Measurements from ENCODE around the gene TASOR.

The TASOR gene

DNA sequence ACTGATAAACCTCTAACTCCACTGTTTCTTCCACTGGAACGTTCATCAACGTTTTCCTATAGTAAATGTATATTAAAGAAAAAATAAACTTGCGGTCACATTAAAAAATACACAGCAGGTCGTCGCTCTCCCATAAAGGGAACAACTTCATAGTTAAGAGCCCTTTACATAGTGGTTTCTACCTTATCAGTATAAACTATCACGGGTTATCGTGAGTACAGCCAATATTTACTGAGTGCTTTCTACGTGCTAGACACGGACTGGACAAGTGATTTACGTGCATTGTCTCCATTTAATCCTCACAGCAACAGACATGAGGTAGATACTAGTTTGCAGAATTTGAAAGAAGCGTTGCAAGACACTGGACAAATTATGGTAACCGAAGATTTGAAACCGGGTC lies 964 bp upstream of the TASOR start:
- DNase-seq = no peak

DNA sequence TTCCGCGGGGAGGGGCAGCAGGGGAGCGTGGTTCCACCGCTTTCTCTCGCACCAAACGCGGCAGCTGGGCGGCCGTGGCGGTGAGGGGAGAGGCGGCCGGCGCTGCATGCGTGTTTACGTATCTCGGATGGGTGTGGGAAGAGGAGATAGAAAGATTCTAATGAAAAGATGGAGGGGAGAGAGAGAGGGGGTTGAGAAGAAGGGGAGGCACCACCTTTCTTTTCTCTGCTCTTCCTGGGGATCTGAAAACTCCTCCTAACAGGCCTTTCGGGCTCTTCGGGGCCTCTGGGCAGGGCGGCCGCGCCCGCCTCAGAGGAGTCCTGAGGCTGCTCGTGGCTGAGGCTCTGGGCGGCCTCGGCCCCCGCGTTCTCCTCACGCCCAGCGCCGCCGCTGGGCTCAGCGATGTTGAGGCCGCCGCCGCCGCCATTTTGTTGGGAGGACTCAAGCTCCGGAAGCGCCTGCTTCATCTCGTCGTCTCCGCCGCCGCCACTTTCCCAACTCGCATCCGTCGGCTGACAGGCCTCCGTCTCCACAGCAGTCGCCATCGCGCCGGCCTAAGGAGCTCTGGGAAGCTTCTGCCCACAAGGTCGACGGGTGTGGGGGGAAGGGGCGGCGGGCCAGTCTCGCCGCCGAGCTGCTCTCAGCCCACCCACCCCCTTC lies 473 bp downstream of the TASOR start:
- DNase-seq = no peak

DNA sequence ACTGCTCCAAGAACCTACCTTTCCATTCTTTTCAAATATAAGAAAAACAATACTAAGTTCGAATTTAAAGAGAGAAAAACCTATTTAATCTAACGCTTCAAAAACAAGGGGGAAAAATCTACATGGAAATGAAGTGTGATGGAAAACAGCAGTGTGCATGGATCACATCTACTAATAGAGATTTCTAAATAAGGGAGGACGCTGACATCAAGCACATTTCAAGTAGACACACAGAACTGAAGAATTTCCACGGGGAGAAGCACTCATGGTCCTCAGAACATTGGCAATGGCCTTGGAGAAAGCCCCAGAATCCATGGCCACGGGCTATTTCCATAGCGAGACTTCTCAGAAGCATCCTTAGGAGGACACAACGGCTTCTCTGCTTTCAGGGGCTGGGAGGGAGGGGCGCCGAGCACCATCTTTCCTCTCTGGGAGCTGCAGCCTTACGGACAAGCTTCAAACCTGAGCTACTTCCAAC lies 1.0 kb downstream of the TASOR start:
- DNase-seq = no peak

GRCh38 chr3:56680054-56680580 lies 2.9 kb downstream of the TASOR start:
- DNase-seq = no peak

GRCh38 chr3:56677286-56677685 lies 5.8 kb downstream of the TASOR start:
- DNase-seq = no peak

DNA sequence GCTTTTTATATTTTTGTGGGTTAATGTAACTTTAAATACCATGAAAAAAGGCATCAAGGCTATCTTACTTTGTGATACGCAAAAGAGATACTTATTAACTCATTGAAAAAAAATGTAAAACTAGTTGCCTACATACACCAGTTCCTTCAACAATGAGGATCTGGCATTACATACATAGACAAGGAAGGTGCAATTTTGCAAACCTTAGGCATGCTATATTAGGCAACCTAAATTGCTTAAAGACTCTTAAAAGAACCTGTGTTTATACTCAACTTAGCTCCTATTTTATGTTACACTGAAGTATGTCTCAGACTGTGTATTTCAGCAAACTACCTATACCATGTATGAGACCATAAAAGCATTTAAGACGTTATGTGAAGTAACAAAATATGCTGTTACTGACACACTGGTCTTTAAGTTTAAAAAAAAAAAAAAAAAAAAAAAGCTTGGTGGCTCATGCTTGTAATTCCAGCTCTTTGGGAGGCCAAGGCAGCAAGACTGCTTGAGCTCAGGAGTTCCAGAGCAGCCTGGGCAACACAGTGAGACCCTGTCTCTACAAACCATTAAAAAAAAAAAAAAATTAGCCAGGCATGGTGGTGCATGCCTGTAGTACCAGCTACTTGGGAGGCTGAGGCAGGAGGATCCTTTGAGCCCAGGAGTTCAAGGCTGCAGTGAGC lies 9.1 kb downstream of the TASOR start:
- no peak for DNase-seq

- no peak for DNase-seq
Measured at GRCh38 chr3:56667973-56668579, 15.0 kb downstream of the TASOR start.

- no peak for DNase-seq
Measured at GRCh38 chr3:56664823-56665222, 18.2 kb downstream of the TASOR start.

- no peak for DNase-seq
Measured at GRCh38 chr3:56655709-56656108, 27.4 kb downstream of the TASOR start.

- no peak for DNase-seq
Measured at GRCh38 chr3:56654460-56654859, 28.6 kb downstream of the TASOR start.

GRCh38 chr3:56645407-56645806 lies 37.7 kb downstream of the TASOR start:
- DNase-seq = no peak

GRCh38 chr3:56633602-56634535 lies 49.2 kb downstream of the TASOR start:
- DNase-seq = no peak
